ENCODE results near the gene F7.

F7 gene

DNA sequence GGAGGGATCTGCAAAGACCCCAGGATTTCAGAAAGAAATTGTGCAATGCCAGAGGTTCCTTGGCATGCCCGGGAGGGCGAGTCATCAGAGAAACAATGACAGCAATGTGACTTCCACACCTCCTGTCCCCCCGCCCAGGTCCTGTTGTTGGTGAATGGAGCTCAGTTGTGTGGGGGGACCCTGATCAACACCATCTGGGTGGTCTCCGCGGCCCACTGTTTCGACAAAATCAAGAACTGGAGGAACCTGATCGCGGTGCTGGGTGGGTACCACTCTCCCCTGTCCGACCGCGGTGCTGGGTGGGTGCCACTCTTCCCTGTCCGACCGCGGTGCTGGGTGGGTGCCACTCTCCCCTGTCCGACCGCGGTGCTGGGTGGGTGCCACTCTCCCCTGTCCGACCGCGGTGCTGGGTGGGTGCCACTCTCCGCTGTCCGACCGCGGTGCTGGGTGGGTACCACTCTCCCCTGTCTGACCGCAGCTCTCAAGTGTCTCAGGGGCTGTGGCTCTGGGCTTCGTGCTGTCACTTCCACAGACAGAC lies 11.8 kb downstream of the F7 start:
- H3K4me1 ChIP-seq (ENCODE audit: low read length), result no peaks in the 10 kb centered on the region
- H3K4me3 ChIP-seq (ENCODE audit: low read length), result no peak overlapping the region
- H3K27ac ChIP-seq (ENCODE audit: low read length), result no peak overlapping the region
- H2AFZ ChIP-seq (ENCODE audit: low read depth, low read length), result no peak overlapping the region
- H3K4me2 ChIP-seq (ENCODE audit: low read length), result no peak overlapping the region
- TF ChIP-seq, protein P1, sequence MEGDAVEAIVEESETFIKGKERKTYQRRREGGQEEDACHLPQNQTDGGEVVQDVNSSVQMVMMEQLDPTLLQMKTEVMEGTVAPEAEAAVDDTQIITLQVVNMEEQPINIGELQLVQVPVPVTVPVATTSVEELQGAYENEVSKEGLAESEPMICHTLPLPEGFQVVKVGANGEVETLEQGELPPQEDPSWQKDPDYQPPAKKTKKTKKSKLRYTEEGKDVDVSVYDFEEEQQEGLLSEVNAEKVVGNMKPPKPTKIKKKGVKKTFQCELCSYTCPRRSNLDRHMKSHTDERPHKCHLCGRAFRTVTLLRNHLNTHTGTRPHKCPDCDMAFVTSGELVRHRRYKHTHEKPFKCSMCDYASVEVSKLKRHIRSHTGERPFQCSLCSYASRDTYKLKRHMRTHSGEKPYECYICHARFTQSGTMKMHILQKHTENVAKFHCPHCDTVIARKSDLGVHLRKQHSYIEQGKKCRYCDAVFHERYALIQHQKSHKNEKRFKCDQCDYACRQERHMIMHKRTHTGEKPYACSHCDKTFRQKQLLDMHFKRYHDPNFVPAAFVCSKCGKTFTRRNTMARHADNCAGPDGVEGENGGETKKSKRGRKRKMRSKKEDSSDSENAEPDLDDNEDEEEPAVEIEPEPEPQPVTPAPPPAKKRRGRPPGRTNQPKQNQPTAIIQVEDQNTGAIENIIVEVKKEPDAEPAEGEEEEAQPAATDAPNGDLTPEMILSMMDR (IDR thresholded peaks at IDR 0.05; ENCODE audit: low read depth, low read length), result no peak
- no peak for TF ChIP-seq EZH2phosphoT487 (IDR thresholded peaks at IDR 0.05; ENCODE audit: low read depth)
- H3K36me3 ChIP-seq (replicated peaks; ENCODE audit: low read depth, low read length), result no peaks in the 10 kb centered on the region
- H4K20me1 ChIP-seq (ENCODE audit: insufficient read depth, low read length), result no peaks in the 10 kb centered on the region
- H3K9me3 ChIP-seq (ENCODE audit: insufficient read depth, low read length), result no peaks in the 10 kb centered on the region
- no peaks in the 10 kb centered on the region for H3K79me2 ChIP-seq (ENCODE audit: low read length)
- no peak overlapping the region for H3K9ac ChIP-seq (ENCODE audit: low read length)
- H3K27me3 ChIP-seq (ENCODE audit: low read depth, low read length), result 0 out of 2 replicates have a peak, but pooled peaks cover 4% of the 10 kb centered on the region

DNA sequence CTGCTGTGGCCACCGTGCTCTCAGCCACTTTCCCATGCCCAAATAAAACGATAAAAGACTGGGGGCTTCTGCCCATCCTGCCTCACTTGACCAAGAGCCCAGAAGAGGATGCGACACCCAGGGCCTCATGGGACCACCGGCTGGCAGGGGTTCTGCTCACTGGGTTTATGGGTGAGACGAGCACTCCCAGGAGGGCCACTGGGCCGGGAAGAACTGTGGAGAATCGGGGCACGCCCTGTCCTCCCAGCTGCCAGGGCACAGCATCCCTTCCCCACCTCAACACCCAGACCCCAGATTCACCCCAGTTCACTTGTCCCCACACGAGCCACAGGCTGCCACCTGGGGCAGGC lies 12.3 kb downstream of the F7 start:
- H3K4me1 ChIP-seq (ENCODE audit: low read length), result no peaks in the 10 kb centered on the region
- no peaks in the 10 kb centered on the region for H4K20me1 ChIP-seq (ENCODE audit: insufficient read depth, low read length)
- no peaks in the 10 kb centered on the region for H3K79me2 ChIP-seq (ENCODE audit: low read length)
- no peak for TF ChIP-seq EZH2phosphoT487 (IDR thresholded peaks at IDR 0.05; ENCODE audit: low read depth)
- TF ChIP-seq, protein P1 (IDR thresholded peaks at IDR 0.05; ENCODE audit: low read depth, low read length), result no peak
- 0 out of 2 replicates have a peak, but pooled peaks cover 4% of the 10 kb centered on the region for H3K27me3 ChIP-seq (ENCODE audit: low read depth, low read length)
- H3K9ac ChIP-seq (ENCODE audit: low read length), result no peak overlapping the region
- no peaks in the 10 kb centered on the region for H3K9me3 ChIP-seq (ENCODE audit: insufficient read depth, low read length)
- H3K36me3 ChIP-seq (replicated peaks; ENCODE audit: low read depth, low read length), result no peaks in the 10 kb centered on the region
- H3K27ac ChIP-seq (ENCODE audit: low read length), result no peak overlapping the region
- no peak overlapping the region for H2AFZ ChIP-seq (ENCODE audit: low read depth, low read length)
- H3K4me3 ChIP-seq (ENCODE audit: low read length), result no peak overlapping the region
- H3K4me2 ChIP-seq (ENCODE audit: low read length), result no peak overlapping the region

DNA sequence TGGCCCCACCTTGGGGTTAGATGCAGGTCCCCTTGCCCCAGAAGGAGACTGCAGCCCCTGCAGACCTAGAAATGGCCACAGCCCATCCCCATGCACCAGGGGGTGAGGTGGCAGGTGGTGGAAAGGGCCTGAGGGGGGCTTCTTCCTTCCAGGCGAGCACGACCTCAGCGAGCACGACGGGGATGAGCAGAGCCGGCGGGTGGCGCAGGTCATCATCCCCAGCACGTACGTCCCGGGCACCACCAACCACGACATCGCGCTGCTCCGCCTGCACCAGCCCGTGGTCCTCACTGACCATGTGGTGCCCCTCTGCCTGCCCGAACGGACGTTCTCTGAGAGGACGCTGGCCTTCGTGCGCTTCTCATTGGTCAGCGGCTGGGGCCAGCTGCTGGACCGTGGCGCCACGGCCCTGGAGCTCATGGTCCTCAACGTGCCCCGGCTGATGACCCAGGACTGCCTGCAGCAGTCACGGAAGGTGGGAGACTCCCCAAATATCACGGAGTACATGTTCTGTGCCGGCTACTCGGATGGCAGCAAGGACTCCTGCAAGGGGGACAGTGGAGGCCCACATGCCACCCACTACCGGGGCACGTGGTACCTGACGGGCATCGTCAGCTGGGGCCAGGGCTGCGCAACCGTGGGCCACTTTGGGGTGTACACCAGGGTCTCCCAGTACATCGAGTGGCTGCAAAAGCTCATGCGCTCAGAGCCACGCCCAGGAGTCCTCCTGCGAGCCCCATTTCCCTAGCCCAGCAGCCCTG lies 12.8 kb downstream of the F7 start:
- Histone ChIP-seq H4K20me1 (ENCODE audit: insufficient read depth, low read length) (no peaks in the 10 kb centered on the region), H3K36me3 (replicated peaks; ENCODE audit: low read depth, low read length) (no peaks in the 10 kb centered on the region), H3K4me2 (ENCODE audit: low read length) (no peak overlapping the region), H3K27ac (ENCODE audit: low read length) (no peak overlapping the region), H2AFZ (ENCODE audit: low read depth, low read length) (no peak overlapping the region), H3K79me2 (ENCODE audit: low read length) (no peaks in the 10 kb centered on the region), H3K9me3 (ENCODE audit: insufficient read depth, low read length) (no peaks in the 10 kb centered on the region), H3K4me1 (ENCODE audit: low read length) (no peaks in the 10 kb centered on the region), H3K27me3 (ENCODE audit: low read depth, low read length) (0 out of 2 replicates have a peak, but pooled peaks cover 4% of the 10 kb centered on the region), H3K9ac (ENCODE audit: low read length) (no peak overlapping the region), H3K4me3 (ENCODE audit: low read length) (no peak overlapping the region)
- TF ChIP-seq, protein P1 (IDR thresholded peaks at IDR 0.05; ENCODE audit: low read depth, low read length), result no peak
- no peak for TF ChIP-seq EZH2phosphoT487 (IDR thresholded peaks at IDR 0.05; ENCODE audit: low read depth)

DNA sequence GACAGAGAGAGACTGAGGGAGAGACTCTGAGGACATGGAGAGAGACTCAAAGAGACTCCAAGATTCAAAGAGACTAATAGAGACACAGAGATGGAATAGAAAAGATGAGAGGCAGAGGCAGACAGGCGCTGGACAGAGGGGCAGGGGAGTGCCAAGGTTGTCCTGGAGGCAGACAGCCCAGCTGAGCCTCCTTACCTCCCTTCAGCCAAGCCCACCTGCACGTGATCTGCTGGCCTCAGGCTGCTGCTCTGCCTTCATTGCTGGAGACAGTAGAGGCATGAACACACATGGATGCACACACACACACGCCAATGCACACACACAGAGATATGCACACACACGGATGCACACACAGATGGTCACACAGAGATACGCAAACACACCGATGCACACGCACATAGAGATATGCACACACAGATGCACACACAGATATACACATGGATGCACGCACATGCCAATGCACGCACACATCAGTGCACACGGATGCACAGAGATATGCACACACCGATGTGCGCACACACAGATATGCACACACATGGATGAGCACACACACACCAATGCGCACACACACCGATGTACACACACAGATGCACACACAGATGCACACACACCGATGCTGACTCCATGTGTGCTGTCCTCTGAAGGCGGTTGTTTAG lies 13.7 kb downstream of the F7 start:
- no peaks in the 10 kb centered on the region for H3K4me1 ChIP-seq (ENCODE audit: low read length)
- no peaks in the 10 kb centered on the region for H3K79me2 ChIP-seq (ENCODE audit: low read length)
- H4K20me1 ChIP-seq (ENCODE audit: insufficient read depth, low read length), result no peaks in the 10 kb centered on the region
- H3K9me3 ChIP-seq (ENCODE audit: insufficient read depth, low read length), result no peaks in the 10 kb centered on the region
- no peak overlapping the region for H3K27ac ChIP-seq (ENCODE audit: low read length)
- TF ChIP-seq, protein P1 (IDR thresholded peaks at IDR 0.05; ENCODE audit: low read depth, low read length), result no peak
- no peak overlapping the region for H2AFZ ChIP-seq (ENCODE audit: low read depth, low read length)
- no peaks in the 10 kb centered on the region for H3K36me3 ChIP-seq (replicated peaks; ENCODE audit: low read depth, low read length)
- H3K4me3 ChIP-seq (ENCODE audit: low read length), result no peak overlapping the region
- no peak overlapping the region for H3K4me2 ChIP-seq (ENCODE audit: low read length)
- no peak overlapping the region for H3K9ac ChIP-seq (ENCODE audit: low read length)
- H3K27me3 ChIP-seq (ENCODE audit: low read depth, low read length), result no peaks in the 10 kb centered on the region
